Measurements from ENCODE around the gene ARFGEF2.

DNA sequence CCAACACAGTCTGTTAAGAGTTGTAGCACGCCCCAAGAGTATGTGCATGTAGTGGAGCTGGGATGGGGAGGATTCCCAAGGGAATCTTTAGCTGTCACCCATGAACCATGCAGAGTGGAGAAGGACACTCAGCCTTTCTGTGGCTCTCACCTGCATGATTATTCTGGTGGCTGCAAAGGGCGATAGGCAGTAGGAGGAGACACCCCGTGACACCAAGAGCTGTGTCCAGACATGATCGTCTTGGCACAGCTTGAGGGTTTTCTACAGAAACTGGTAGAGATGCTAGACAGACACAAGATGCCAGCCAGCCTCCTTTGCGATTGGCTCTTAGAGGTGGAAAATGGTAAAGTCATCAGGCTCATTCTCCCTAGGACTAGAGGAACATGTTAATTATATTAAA, 121.5 kb downstream of the ARFGEF2 start:
- TF ChIP-seq, protein P1, sequence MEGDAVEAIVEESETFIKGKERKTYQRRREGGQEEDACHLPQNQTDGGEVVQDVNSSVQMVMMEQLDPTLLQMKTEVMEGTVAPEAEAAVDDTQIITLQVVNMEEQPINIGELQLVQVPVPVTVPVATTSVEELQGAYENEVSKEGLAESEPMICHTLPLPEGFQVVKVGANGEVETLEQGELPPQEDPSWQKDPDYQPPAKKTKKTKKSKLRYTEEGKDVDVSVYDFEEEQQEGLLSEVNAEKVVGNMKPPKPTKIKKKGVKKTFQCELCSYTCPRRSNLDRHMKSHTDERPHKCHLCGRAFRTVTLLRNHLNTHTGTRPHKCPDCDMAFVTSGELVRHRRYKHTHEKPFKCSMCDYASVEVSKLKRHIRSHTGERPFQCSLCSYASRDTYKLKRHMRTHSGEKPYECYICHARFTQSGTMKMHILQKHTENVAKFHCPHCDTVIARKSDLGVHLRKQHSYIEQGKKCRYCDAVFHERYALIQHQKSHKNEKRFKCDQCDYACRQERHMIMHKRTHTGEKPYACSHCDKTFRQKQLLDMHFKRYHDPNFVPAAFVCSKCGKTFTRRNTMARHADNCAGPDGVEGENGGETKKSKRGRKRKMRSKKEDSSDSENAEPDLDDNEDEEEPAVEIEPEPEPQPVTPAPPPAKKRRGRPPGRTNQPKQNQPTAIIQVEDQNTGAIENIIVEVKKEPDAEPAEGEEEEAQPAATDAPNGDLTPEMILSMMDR (IDR thresholded peaks at IDR 0.05), result no peak
- no peak for TF ChIP-seq POLR2AphosphoS5 (IDR thresholded peaks at IDR 0.05)
- TF ChIP-seq POLR2A (IDR thresholded peaks at IDR 0.05), result no peak
- TF ChIP-seq EP300 (IDR thresholded peaks at IDR 0.05), result no peak

Data from stomach (tissue), 4 donors.